ENCODE data around the gene HOXC12. TPM values are rescaled to one million over a fixed set of nuclear protein-coding genes. Genes with fewer than 3 reads are reported as not detected.

The HOXC12 gene
- polyA plus RNA-seq, 1 experiment, result 0.06 TPM

GRCh38 chr12:53965281-53966084 lies 10.8 kb downstream of the HOXC12 start:
- ChIA-PET POLR2A (interaction anchor here (0.6 kb wide), 1 partner anchor 17 kb away, joined by 4 read pairs; no protein-coding TSS in a partner anchor), CTCF (interaction anchor here (0.7 to 1.6 kb wide), 4 partner anchors 22 to 227 kb away, joined by 3 to 4 read pairs (median 3); no protein-coding TSS in a partner anchor)
- Histone ChIP-seq H3K27me3 (ENCODE audit: control insufficient read depth, insufficient read depth, low read length) (no peaks in the 10 kb centered on the region), H3K36me3 (ENCODE audit: control insufficient read depth, insufficient read depth, low read length) (no peaks in the 10 kb centered on the region), H3K4me3 (ENCODE audit: low read depth, low read length) (peak overlapping the region; percentile 78)
- TF ChIP-seq CTCF (IDR thresholded peaks at IDR 0.05; ENCODE audit: insufficient read depth, low read depth, low read length), result no peak
- no peak for DNase-seq (ENCODE audit: low read depth)

GRCh38 chr12:53966085-53966384 lies 11.3 kb downstream of the HOXC12 start:
- ChIA-PET POLR2A (no interaction called here), CTCF (interaction anchor here (0.7 to 1.7 kb wide), 8 partner anchors 27 to 404 kb away, joined by 3 to 6 read pairs (median 4); partner anchors contain the start of gene HOXC13)
- no peaks in the 10 kb centered on the region for H3K27me3 ChIP-seq (ENCODE audit: control insufficient read depth, insufficient read depth, low read length)

GRCh38 chr12:53966385-53967133 lies 11.9 kb downstream of the HOXC12 start:
- no peaks in the 10 kb centered on the region for H3K36me3 ChIP-seq (ENCODE audit: control insufficient read depth, insufficient read depth, low read length)
- no peaks in the 10 kb centered on the region for H3K27me3 ChIP-seq (ENCODE audit: control insufficient read depth, insufficient read depth, low read length)
- POLR2A ChIA-PET, result interaction anchor here (0.8 kb wide), 1 partner anchor 250 kb away, joined by 3 read pairs; no protein-coding TSS in a partner anchor
- peak overlapping the region; percentile 78 for H3K4me3 ChIP-seq (ENCODE audit: low read depth, low read length)
- DNase-seq (ENCODE audit: low read depth), result no peak
- CTCF ChIA-PET, result interaction anchor here (0.6 to 1.7 kb wide), 10 partner anchors 19 to 404 kb away, joined by 3 to 6 read pairs (median 4); partner anchors contain the start of genes HOXC10 and HOXC13
- TF ChIP-seq CTCF (IDR thresholded peaks at IDR 0.05; ENCODE audit: insufficient read depth, low read depth, low read length), result no peak

More at GRCh38 chr12:53966085-53966384, 11.3 kb downstream of the HOXC12 start:
- no peak for DNase-seq (ENCODE audit: low read depth)
- H3K4me3 ChIP-seq (ENCODE audit: low read depth, low read length), result peak overlapping the region; percentile 78
- no peak for TF ChIP-seq CTCF (IDR thresholded peaks at IDR 0.05; ENCODE audit: insufficient read depth, low read depth, low read length)
- H3K36me3 ChIP-seq (ENCODE audit: control insufficient read depth, insufficient read depth, low read length), result no peaks in the 10 kb centered on the region

GRCh38 chr12:53967421-53967925 lies 12.8 kb downstream of the HOXC12 start:
- 0 out of 2 replicates have a peak, but pooled peaks have one; percentile 9 for TF ChIP-seq CTCF (IDR thresholded peaks at IDR 0.05; ENCODE audit: insufficient read depth, low read depth, low read length)
- H3K4me3 ChIP-seq (ENCODE audit: low read depth, low read length), result peak overlapping the region; percentile 78
- POLR2A ChIA-PET, result no interaction called here

More at GRCh38 chr12:53967421-53967925, 12.8 kb downstream of the HOXC12 start:
- Histone ChIP-seq H3K27me3 (ENCODE audit: control insufficient read depth, insufficient read depth, low read length) (no peaks in the 10 kb centered on the region), H3K36me3 (ENCODE audit: control insufficient read depth, insufficient read depth, low read length) (no peaks in the 10 kb centered on the region)
- no peak for DNase-seq (ENCODE audit: low read depth)
- CTCF ChIA-PET, result interaction anchor here (1.3 to 1.7 kb wide), 4 partner anchors 18 to 222 kb away, joined by 3 to 6 read pairs (median 4); partner anchors contain the start of genes HOXC10 and HOXC13

All from BJ (cell line).